Astrocyte of the cerebellum (primary cell): ENCODE data around the gene DOCK2.
"Not testable (repeated sequence)": the region's sequence is repeated elsewhere in the genome, so short reads cannot be mapped to it uniquely, and the experiment has no call there.

Experiments
- DNase-seq: peaks from one replicate; pipeline ENCODE4 v3.0.0-alpha.2; 2011; ENCODE audit warnings: low read depth
- H3K4me3 ChIP-seq: 2 replicates; pipeline ENCODE4 v1.5.1; 2011; ENCODE audit warnings: mild to moderate bottlenecking, low read depth, low read length, moderate library complexity
- in situ Hi-C: cut with HindIII; loops from 2 replicates; pipeline ENCODE4 v1.10.0; 2017; ENCODE audit warnings: low sequenced_read_pairs
- TF ChIP-seq, protein P1 (sequence below): IDR thresholded peaks from 2 replicates; pipeline ENCODE4 v1.5.1; 2012; ENCODE audit warnings: low read length, low read depth, moderate library complexity, mild to moderate bottlenecking; ENCODE audit errors: missing control alignments

The DOCK2 gene

DNA sequence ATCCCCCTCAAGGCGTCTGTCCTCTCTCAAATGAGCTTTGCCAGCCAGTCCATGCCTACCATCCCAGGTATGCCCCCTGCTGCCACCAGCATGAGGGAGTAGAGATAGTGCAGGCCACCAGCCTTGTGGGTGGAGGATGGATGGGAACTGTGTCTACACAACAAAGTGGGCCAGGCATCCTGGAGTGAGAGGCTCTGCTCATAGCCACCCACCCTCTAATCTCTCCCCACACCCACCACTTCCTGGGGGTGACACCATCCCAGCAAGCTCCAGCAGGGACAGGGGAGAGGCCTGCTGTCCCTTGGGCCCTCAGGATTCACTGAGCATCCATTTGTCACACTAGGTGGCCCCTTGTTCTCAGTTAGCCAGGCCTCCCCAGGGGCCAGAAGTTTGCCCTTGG, 443.1 kb downstream of the DOCK2 start:
- TF ChIP-seq, protein P1, sequence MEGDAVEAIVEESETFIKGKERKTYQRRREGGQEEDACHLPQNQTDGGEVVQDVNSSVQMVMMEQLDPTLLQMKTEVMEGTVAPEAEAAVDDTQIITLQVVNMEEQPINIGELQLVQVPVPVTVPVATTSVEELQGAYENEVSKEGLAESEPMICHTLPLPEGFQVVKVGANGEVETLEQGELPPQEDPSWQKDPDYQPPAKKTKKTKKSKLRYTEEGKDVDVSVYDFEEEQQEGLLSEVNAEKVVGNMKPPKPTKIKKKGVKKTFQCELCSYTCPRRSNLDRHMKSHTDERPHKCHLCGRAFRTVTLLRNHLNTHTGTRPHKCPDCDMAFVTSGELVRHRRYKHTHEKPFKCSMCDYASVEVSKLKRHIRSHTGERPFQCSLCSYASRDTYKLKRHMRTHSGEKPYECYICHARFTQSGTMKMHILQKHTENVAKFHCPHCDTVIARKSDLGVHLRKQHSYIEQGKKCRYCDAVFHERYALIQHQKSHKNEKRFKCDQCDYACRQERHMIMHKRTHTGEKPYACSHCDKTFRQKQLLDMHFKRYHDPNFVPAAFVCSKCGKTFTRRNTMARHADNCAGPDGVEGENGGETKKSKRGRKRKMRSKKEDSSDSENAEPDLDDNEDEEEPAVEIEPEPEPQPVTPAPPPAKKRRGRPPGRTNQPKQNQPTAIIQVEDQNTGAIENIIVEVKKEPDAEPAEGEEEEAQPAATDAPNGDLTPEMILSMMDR = no peak
- no peak overlapping the region for H3K4me3 ChIP-seq
- in situ Hi-C loops = no loop called here

DNA sequence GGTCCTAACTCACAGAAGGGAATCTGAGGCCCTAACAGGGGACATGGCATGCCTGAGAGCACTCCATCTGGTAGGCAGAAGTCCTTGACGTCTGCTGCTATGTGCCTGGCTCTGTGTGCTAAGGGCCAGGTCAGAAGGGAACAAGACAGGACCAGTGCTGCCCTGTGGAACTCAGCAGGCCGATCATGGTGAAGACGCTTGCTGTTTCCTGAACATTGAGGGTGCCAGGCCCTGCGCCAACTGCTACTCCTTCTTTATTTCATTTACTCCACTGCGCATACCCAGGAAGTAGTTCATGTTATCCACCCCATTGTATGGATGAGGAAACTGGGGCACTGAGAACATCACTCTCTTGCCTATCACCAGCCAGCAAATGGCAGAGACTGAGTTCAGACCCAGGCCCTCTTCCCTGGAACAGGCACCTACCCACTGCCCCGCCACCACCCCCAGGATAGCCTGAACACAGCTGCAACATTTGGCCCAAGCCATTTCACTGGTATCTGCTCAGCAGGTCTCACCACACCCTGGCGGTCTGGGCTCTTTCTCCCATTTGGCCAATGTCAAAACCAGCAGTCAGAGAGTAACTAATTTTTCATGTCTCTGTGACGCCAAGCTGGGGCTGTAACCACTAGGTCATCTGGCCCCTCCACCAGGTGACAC, 443.8 kb downstream of the DOCK2 start:
- in situ Hi-C loops = no loop called here
- no peak for DNase-seq
- TF ChIP-seq, protein P1 = no peak
- H3K4me3 ChIP-seq = no peak overlapping the region

More for the DNA sequence above, 443.1 kb downstream of the DOCK2 start:
- no peak for DNase-seq

DNA sequence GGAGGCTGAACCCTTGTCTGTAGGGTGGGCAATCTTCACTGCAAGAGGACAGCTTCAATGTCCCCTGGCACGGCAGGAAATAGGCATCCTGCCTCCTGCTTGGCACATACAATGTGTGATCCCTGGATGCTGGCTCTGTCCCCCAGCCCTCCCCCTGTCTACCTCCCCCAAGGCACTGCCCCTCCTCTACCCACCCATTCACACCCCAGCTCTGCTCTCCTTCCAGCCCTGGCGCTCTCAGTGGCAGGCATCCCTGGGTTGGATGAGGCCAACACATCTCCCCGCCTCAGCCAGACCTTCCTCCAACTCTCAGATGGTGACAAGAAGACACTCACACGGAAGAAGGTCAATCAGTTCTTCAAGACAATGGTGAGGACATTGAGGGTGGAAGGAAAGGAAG, 444.5 kb downstream of the DOCK2 start:
- in situ Hi-C loops = no loop called here
- no peak for DNase-seq
- TF ChIP-seq, protein P1 = no peak
- H3K4me3 ChIP-seq = no peak overlapping the region

DNA sequence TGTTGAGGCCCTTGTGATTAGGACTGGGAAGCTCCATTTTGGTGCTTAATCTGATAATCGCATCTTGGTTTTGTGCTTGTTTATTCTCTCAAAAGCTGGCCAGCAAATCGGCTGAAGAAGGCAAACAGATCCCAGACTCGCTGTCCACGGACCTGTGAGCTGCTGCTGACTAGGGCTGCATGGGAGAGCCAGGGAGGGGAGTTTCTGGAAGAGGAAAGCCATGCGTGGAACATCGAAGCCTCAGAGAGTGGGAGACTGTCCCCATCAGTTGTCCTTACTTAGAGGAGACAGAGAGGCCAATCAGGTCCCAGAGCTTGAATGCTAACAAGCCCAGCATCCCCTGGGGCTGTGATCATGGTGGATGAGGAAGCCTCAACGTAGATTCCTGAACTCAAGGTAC, 445.6 kb downstream of the DOCK2 start:
- no peak overlapping the region for H3K4me3 ChIP-seq
- in situ Hi-C loops = no loop called here
- TF ChIP-seq, protein P1 = no peak
- no peak for DNase-seq

DNA sequence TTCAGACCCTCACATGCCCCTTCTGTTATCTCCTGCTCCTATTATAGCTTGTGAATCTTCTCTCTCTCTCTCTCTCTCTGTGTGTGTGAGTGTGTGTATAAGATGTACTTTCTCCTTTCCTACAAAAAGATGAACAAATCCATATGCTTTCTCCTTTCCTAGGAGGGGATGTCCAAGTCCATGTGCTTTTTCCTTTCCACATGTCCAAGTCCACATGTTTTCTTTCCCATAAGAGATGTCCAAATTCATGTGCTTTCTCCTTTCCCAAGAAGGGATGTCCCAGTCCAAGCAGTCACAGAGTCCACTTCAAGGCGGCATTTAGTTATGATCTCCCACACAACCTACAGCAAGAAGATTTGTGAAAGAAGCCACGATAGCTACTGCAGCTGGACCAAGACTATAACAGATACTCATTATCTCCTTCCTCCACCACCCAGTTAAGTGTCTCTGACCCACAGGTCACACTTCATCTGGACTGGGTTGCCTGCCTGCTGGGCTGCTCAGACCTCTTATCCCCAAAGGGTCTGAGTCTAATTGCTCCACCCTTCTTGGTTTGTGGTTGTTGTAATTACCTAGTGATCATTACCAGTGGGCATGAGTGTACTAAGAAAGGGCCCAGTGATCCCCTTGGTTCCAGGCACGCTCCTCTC, 450.2 kb downstream of the DOCK2 start:
- in situ Hi-C loops = no loop called here
- TF ChIP-seq, protein P1 = no peak
- H3K4me3 ChIP-seq = no peak overlapping the region
- no peak for DNase-seq

DNA sequence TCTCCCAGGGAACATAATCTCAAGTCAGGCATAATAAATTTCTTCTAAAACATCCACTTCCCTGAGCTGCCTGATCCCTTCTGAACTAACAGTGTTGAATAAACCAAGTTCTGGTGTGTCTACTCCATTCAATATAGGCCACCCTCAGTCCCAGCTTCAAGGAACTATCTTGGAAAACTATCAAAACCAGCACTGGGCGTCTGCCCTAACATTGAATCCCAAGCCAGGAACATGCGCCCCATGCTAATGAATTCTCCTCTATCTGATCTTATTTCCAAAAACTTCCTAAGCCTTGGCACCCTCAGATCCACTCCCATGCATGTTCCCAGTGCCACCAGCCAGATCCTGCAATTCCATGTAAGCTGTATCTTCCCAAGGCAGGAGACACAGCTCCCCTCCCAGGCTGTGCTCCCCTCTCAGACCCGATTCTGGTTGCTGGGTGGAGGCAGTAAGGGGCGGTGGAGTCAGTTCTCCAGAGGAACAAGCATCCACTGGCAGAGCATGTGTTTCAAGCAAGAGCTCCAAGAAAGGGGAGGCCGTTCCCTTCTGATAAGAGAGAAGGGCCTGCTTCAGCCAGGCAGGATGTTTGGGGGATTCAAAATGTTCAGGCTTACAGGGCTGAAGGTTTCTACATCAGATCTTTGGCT, 455.5 kb downstream of the DOCK2 start:
- DNase-seq = no peak
- TF ChIP-seq, protein P1 = no peak
- no peak overlapping the region for H3K4me3 ChIP-seq
- in situ Hi-C loops = no loop called here

DNA sequence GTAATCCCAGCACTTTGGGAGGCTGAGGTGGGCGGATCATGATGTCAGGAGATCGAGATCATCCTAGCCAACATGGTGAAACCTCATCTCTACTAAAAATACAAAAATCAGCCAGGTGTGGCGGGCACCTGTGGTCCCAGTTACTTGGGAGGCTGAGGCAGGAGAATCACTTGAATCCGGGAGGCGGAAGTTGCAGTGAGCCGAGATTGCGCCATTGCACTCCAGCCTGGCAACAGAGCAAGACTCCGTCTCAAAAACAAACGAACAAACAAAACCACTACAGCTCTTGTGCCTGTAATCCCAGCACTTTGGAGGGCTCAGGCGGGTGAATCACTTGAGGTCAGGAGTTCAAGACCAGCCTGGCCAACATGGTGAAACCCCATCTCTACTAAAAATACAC, 457.3 kb downstream of the DOCK2 start:
- H3K4me3 ChIP-seq, in situ Hi-C loops: not testable (repeated sequence)

More for the DNA sequence above, 457.3 kb downstream of the DOCK2 start:
- DNase-seq = not testable (repeated sequence)
